Right atrium auricular region (tissue), 2 donors: Measurements from ENCODE around the gene AHI1. TPM values are rescaled to one million over a fixed set of nuclear protein-coding genes. Genes with fewer than 3 reads are reported as not detected.

Experiments
- DNase-seq: peaks from one replicate; pipeline ENCODE4 v3.0.0-alpha.2; 2019; ENCODE audit warnings: low spot score
- H3K27ac ChIP-seq, 2 donors: fragments of 200-600 bp; sonication (generic); 1 replicate in 1 of 2; 2 replicates in 1 of 2; pipeline ENCODE4 v1.5.1; 2016 to 2019
- H3K27me3 ChIP-seq, 2 donors: fragments of 200-600 bp; sonication (generic); one replicate each; pipeline versions ENCODE4 v1.5.1 to v1.6.0; 2017 to 2019
- H3K36me3 ChIP-seq: fragments of 200-600 bp; sonication (generic); one replicate; pipeline ENCODE4 v1.5.1; 2016
- H3K4me1 ChIP-seq, 2 donors: fragments of 200-600 bp; sonication (generic); one replicate each; pipeline versions ENCODE4 v1.5.1 to v1.6.0; 2017 to 2019
- H3K4me3 ChIP-seq, 2 donors: fragments of 200-600 bp; sonication (generic); 1 replicate in 1 of 2; 2 replicates in 1 of 2; pipeline ENCODE4 v1.5.1; 2017 to 2019; ENCODE audit warnings: mild to moderate bottlenecking in 1 of 2, moderate library complexity in 1 of 2
- H3K9me3 ChIP-seq, 2 donors: fragments of 200-600 bp; sonication (generic); one replicate each; pipeline ENCODE4 v1.5.1; 2019
- CTCF ChIP-seq, 2 donors: fragments of 200-600 bp; sonication (generic); IDR thresholded peaks; one replicate each; pipeline ENCODE4 v1.5.1; 2019; ENCODE audit warnings: antibody characterized with exemption in 2 of 2
- total RNA-seq, 2 donors: library from RNA; depleted of rRNA; stranded (reverse); fragments of >200 nt; gene quantifications; one replicate each; pipeline ENCODE4 v1.1.0, GENCODE V29; 2016

The AHI1 gene
- total RNA-seq, 2 donors from 2014 or later, result 8.5 to 10.2 TPM

DNA sequence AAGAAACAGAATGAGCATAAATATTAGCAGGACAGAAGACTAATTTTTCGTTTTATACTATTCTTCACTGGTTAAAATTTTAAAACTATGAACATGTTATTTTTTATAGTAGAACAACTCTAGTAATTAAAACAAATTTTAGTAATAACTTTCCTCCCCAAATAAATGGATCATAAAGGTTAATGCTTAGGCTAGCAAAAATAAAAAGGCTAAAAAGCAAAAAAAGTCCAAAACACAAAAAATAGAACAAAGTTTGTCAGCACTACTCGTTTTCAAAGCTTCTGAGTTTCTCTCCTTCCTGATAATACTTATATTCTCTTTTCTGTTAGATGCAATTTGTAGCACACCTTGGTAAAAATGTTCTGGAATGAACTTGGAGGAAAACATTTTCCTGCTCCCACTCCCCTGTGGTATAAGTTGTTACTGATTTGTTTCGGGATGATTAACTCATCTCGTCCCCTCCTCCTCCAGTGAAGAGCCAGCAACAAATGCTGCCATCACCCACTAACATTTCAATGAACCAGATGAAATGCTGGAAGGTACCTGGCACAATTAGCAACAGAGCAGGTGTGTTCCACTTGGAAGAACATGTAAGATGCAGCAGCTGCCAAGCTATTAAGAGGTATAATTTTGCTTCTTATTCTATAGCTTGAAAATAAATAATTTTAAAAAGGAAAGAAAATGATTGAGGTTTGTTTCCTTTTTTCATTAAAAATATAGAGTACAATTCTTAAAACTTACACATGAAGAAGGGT, 185.9 kb downstream of the AHI1 start:
- TF ChIP-seq CTCF (IDR thresholded peaks at IDR 0.05), result no peak
- Histone ChIP-seq H3K27ac (no peak overlapping the region), H3K4me1 (peaks cover 0 to 5% of the 10 kb centered on the region in 2 donors), H3K36me3 (peaks cover 1% of the 10 kb centered on the region), H3K27me3 (no peaks in the 10 kb centered on the region), H3K4me3 (no peak overlapping the region), H3K9me3 (no peaks in the 10 kb centered on the region)
- DNase-seq, result no peak

- DNase-seq, result no peak
Observed at GRCh38 chr6:135310291-135310690, 187.2 kb downstream of the AHI1 start.

DNA sequence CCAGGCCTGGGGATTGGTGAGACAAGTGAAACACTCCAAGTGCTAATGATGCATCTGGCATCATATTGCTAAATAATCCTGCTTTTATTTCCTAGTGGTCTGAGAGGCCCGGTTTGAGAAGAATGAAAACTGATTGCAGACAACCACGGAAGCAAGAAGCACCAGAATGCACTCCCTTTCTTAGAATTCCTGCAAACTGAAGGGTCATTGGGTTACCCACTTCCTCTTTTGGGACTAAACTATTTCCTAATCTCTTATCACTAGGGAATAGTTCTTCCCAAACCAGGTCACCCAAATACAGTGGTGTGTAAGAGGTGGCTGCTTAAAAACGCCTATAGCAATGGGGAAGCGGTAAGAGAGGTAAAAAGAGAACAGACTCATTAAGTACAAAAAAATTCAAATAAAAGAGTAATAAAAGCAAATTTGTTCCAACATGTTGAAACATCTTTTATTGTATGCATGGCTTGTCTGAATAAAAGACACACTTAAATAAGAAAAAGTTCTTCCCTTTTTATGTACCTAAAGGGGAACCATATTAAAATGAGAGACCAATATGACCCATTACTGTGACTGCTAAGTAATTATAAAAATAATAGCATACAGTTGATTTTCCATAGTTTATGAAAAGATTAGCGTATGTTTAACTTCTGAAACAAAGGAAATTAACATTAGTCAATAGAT, 190.7 kb downstream of the AHI1 start:
- Histone ChIP-seq H3K9me3 (no peaks in the 10 kb centered on the region), H3K4me1 (peaks cover 0 to 5% of the 10 kb centered on the region in 2 donors), H3K4me3 (no peak overlapping the region), H3K36me3 (no peaks in the 10 kb centered on the region), H3K27me3 (no peaks in the 10 kb centered on the region), H3K27ac (no peak overlapping the region)
- no peak for DNase-seq
- TF ChIP-seq CTCF (IDR thresholded peaks at IDR 0.05), result no peak

More at GRCh38 chr6:135310291-135310690, 187.2 kb downstream of the AHI1 start:
- Histone ChIP-seq H3K36me3 (no peaks in the 10 kb centered on the region), H3K27me3 (no peaks in the 10 kb centered on the region), H3K4me3 (no peak overlapping the region), H3K9me3 (no peaks in the 10 kb centered on the region), H3K4me1 (peaks cover 0 to 5% of the 10 kb centered on the region in 2 donors), H3K27ac (no peak overlapping the region)
- no peak for TF ChIP-seq CTCF (IDR thresholded peaks at IDR 0.05)

DNA sequence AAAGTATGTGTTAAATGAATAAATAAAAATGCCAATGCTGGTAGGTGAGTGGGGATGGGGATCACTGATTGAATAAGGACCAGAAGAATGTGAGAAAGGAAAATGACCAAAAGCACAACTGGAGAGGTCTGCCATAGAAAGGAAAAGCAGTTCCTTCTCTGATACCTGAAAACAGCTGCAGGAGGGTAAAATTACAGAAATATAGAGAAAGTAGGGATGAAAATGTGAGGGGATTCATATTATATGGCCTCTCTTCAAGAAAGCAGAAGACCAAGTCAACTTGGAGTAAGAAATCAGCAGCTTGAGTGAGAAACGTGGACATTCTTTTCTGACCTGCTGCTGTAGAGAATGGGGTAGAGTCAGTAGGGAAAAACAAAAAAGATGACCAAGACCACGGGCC, 191.4 kb downstream of the AHI1 start:
- DNase-seq, result no peak
- Histone ChIP-seq H3K27me3 (no peaks in the 10 kb centered on the region), H3K36me3 (no peaks in the 10 kb centered on the region), H3K4me1 (peaks cover 0 to 5% of the 10 kb centered on the region in 2 donors), H3K27ac (no peak overlapping the region), H3K9me3 (no peaks in the 10 kb centered on the region), H3K4me3 (no peak overlapping the region)
- no peak for TF ChIP-seq CTCF (IDR thresholded peaks at IDR 0.05)

GRCh38 chr6:135305684-135306083, 191.9 kb downstream of the AHI1 start:
- no peaks in the 10 kb centered on the region for H3K9me3 ChIP-seq
- H3K4me1 ChIP-seq, result peaks cover 0 to 5% of the 10 kb centered on the region in 2 donors
- H3K36me3 ChIP-seq, result no peaks in the 10 kb centered on the region
- no peaks in the 10 kb centered on the region for H3K27me3 ChIP-seq
- no peak overlapping the region for H3K27ac ChIP-seq
- no peak overlapping the region for H3K4me3 ChIP-seq
- no peak for DNase-seq
- TF ChIP-seq CTCF (IDR thresholded peaks at IDR 0.05), result no peak
